ENCODE results near the gene N4BP2L2. TPM values are rescaled to one million over a fixed set of nuclear protein-coding genes. Genes with fewer than 3 reads are reported as not detected.

N4BP2L2 gene
- total RNA-seq, 1 experiment from 2014 or later = 92.7 TPM

DNA sequence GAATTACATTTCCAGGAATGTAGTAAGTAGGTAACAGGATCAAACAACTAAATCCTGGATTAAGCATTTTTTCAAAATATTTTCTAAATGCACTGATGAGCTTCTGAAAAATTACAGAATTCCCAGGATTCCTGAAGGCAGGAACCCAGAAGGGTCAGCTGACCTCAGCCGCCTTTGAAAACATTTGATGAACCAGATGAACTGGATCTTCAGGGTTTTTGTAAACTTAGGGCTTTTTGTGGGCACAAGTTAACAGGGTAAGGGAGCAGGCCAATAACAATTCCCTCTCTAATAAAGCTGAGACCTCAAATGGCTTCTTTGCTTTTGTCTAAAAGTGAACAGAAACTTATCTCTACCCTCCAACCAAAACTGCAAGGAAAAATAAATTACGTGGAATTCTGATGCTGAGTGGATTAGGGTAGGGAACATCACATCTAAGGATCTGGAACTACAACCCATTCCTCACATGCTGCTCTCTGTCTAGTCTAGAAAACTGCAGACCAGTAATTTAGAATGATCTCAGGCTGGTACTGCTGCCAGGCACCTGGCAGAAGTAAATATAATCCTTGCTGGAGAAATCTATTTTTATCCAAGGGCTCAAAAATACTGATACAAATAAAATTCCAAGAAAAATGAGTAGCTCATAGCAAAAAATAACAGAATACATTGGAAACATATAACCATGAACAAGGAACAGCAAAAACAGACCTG lies 62.4 kb downstream of the N4BP2L2 start:
- RAD21 ChIA-PET (ENCODE audit: low non-redundant PET in 1 of 2, low total read pairs in 2 of 2, uncharacterized antibody in 2 of 2, unreplicated experiment in 2 of 2) = no interaction called here
- CTCF ChIA-PET = no interaction called here
- no TSS peak for BruUV-seq (replicated peaks)

More for the DNA sequence above, 62.4 kb downstream of the N4BP2L2 start:
- Histone ChIP-seq H3K27ac (ENCODE audit: low read depth, low read length) (no peak overlapping the region), H3K9me2 (ENCODE audit: insufficient read depth) (no peaks in the 10 kb centered on the region), H3K4me2 (ENCODE audit: low read length) (no peak overlapping the region), H3K9ac (ENCODE audit: low read length) (no peak overlapping the region), H3K4me3 (replicated peaks in 1 of 2; ENCODE audit: low read depth in 1 of 2, low read length in 2 of 2) (no peak overlapping the region), H3K4me1 (ENCODE audit: control insufficient read depth in 1 of 2, insufficient read depth in 2 of 2, low read length in 2 of 2) (no peaks in the 10 kb centered on the region), H3K79me2 (ENCODE audit: insufficient read depth, low read length) (no peaks in the 10 kb centered on the region), H2AFZ (ENCODE audit: low read depth, low read length, poor library complexity, severe bottlenecking) (no peak overlapping the region), H3K27me3 (ENCODE audit: insufficient read depth, low read length) (no peaks in the 10 kb centered on the region), H3K36me3 (ENCODE audit: control insufficient read depth in 1 of 2, insufficient read depth in 2 of 2, low read length in 2 of 2) (no peaks in the 10 kb centered on the region), H3K9me3 (ENCODE audit: control insufficient read depth in 1 of 2, insufficient read depth in 1 of 2, low read depth in 1 of 2, low read length in 2 of 2) (no peaks in the 10 kb centered on the region), H4K20me1 (ENCODE audit: insufficient read depth) (no peaks in the 10 kb centered on the region)
- DNase-seq (ENCODE audit: low read depth, low spot score) = no peak
- ATAC-seq = no peak
- POLR2A ChIA-PET = no interaction called here
- intact Hi-C loops (cut with micrococcal nuclease) = no loop called here
- TF ChIP-seq RAD21 (IDR thresholded peaks at IDR 0.05; ENCODE audit: low read depth) = no peak
- TF ChIP-seq, protein P1, sequence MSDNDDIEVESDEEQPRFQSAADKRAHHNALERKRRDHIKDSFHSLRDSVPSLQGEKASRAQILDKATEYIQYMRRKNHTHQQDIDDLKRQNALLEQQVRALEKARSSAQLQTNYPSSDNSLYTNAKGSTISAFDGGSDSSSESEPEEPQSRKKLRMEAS (IDR thresholded peaks at IDR 0.05) = no peak
- TF ChIP-seq EZH2phosphoT487 (IDR thresholded peaks at IDR 0.05; ENCODE audit: borderline replicate concordance) = no peak
- TF ChIP-seq, protein P2, sequence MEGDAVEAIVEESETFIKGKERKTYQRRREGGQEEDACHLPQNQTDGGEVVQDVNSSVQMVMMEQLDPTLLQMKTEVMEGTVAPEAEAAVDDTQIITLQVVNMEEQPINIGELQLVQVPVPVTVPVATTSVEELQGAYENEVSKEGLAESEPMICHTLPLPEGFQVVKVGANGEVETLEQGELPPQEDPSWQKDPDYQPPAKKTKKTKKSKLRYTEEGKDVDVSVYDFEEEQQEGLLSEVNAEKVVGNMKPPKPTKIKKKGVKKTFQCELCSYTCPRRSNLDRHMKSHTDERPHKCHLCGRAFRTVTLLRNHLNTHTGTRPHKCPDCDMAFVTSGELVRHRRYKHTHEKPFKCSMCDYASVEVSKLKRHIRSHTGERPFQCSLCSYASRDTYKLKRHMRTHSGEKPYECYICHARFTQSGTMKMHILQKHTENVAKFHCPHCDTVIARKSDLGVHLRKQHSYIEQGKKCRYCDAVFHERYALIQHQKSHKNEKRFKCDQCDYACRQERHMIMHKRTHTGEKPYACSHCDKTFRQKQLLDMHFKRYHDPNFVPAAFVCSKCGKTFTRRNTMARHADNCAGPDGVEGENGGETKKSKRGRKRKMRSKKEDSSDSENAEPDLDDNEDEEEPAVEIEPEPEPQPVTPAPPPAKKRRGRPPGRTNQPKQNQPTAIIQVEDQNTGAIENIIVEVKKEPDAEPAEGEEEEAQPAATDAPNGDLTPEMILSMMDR (IDR thresholded peaks at IDR 0.05 in 2 of 3, conservative IDR thresholded peaks at IDR 0.05 in 1 of 3; ENCODE audit: borderline replicate concordance in 1 of 3, insufficient read depth in 1 of 3, low read depth in 2 of 3, low read length in 2 of 3) = no peak
- no peak for TF ChIP-seq ZNF274 (IDR thresholded peaks at IDR 0.05; ENCODE audit: low read depth, low read length)
- TF ChIP-seq YY1 (IDR thresholded peaks at IDR 0.05; ENCODE audit: extremely low read depth, insufficient replicate concordance, low read depth, low read length) = no peak

All from HCT116 (cell line).